OCI-LY7 (cell line): ENCODE data around the gene TMEM191C. TPM values are rescaled to one million over a fixed set of nuclear protein-coding genes. Genes with fewer than 3 reads are reported as not detected.
A peak's percentile ranks its signal among the peaks of the same experiment; 100 is the strongest.
"Not testable (repeated sequence)": the region's sequence is repeated elsewhere in the genome, so short reads cannot be mapped to it uniquely, and the experiment has no call there.

Source experiments
- BruUV-seq: library from RNA; stranded (reverse); fragments of 400-500 nt; replicated peaks from 2 replicates; lab custom pipeline; 2021; lab: Mats Ljungman, UMichigan
- CTCF ChIA-PET: fragments of 300-600 bp; sonication (Branson Sonifier 250); formaldehyde crosslinking; loops from one replicate; lab custom pipeline; 2022; ENCODE audit warnings: antibody characterized with exemption; ENCODE audit not compliant: unreplicated experiment; lab: Charles Lee
- POLR2A ChIA-PET: fragments of 300-600 bp; sonication (Branson Sonifier 250); formaldehyde crosslinking; loops from one replicate; lab custom pipeline; 2022; ENCODE audit warnings: antibody characterized with exemption; lab: Charles Lee
- DNase-seq: peaks from one replicate; pipeline ENCODE4 v3.0.0-alpha.2; 2015; ENCODE audit warnings: low spot score
- H2AFZ ChIP-seq: fragments of 200-600 bp; sonication (generic), shearing (Covaris generic); 2 replicates; pipeline ENCODE4 v1.6.1; 2014; ENCODE audit warnings: mild to moderate bottlenecking, antibody characterized with exemption, low read length, moderate library complexity
- H3K27ac ChIP-seq: fragments of 200-600 bp; sonication (generic); 2 replicates; pipeline ENCODE4 v1.5.1; 2014; ENCODE audit warnings: mixed run types, low read depth, mild to moderate bottlenecking, moderate library complexity, low read length, inconsistent platforms; ENCODE audit not compliant: poor library complexity, severe bottlenecking
- H3K36me3 ChIP-seq: fragments of 200-600 bp; sonication (generic); 2 replicates; pipeline ENCODE4 v1.6.1; 2014; ENCODE audit warnings: mild to moderate bottlenecking, antibody characterized with exemption, low read length, moderate library complexity, mixed read lengths; ENCODE audit not compliant: insufficient read depth
- H3K4me1 ChIP-seq: fragments of 200-600 bp; sonication (generic); 2 replicates; pipeline ENCODE4 v1.5.1; 2014; ENCODE audit warnings: mild to moderate bottlenecking, low read length; ENCODE audit not compliant: insufficient read depth, poor library complexity, severe bottlenecking
- H3K4me2 ChIP-seq: fragments of 200-600 bp; sonication (generic); 2 replicates; pipeline ENCODE4 v1.6.1; 2014; ENCODE audit warnings: mild to moderate bottlenecking, low read length
- H3K4me3 ChIP-seq: fragments of 200-600 bp; sonication (generic); 2 replicates; pipeline ENCODE4 v1.5.1; 2014; ENCODE audit warnings: mild to moderate bottlenecking, low read depth, low read length; ENCODE audit not compliant: poor library complexity, severe bottlenecking
- H3K79me2 ChIP-seq: fragments of 200-600 bp; sonication (generic); 2 replicates; pipeline ENCODE4 v1.6.1; 2016; ENCODE audit warnings: low read depth, mild to moderate bottlenecking, low read length, moderate library complexity, mixed read lengths; ENCODE audit not compliant: insufficient read depth
- H3K9me2 ChIP-seq: fragments of 200-600 bp; sonication (generic); 2 replicates; pipeline ENCODE4 v1.6.1; 2016; ENCODE audit warnings: mild to moderate bottlenecking, low read length, mixed read lengths; ENCODE audit not compliant: insufficient read depth
- H3K9me3 ChIP-seq: fragments of 200-600 bp; sonication (generic); 2 replicates; pipeline ENCODE4 v1.6.1; 2014; ENCODE audit warnings: mild to moderate bottlenecking, mixed run types, low read length, mixed read lengths
- H4K20me1 ChIP-seq: fragments of 200-600 bp; sonication (generic); 2 replicates; pipeline ENCODE4 v1.6.1; 2014; ENCODE audit warnings: mild to moderate bottlenecking, antibody characterized with exemption, low read length, moderate library complexity, mixed read lengths; ENCODE audit not compliant: insufficient read depth
- intact Hi-C: fragments of 100-400 bp; cut with micrococcal nuclease; formaldehyde crosslinking; loops from one replicate; pipeline ENCODE4 v1.10.0; 2022; ENCODE audit not compliant: unreplicated experiment
- total RNA-seq, 2 experiments: library from RNA; depleted of rRNA in 1 of 2; stranded (reverse); fragments of >200 nt in 1 of 2; shearing (Covaris generic) in 1 of 2; gene quantifications; 2 replicates each; pipeline ENCODE4 v1.2.3, GENCODE V29; 2014 to 2022

Gene TMEM191C
- total RNA-seq, 2 experiments from 2014 or later = 1.2 to 2.2 TPM

GRCh38 chr22:21468194-21469096 is 1.3 kb downstream of the TMEM191C start:
- intact Hi-C loops, H3K9me3 ChIP-seq, H3K4me1 ChIP-seq, H3K36me3 ChIP-seq, H4K20me1 ChIP-seq, H3K4me2 ChIP-seq, BruUV-seq, H3K79me2 ChIP-seq, POLR2A ChIA-PET, H2AFZ ChIP-seq, CTCF ChIA-PET, H3K9me2 ChIP-seq: not testable (repeated sequence)
- H3K4me3 ChIP-seq = peak overlapping the region; percentile 52
- peak overlapping the region; percentile 35 for H3K27ac ChIP-seq
- DNase-seq = peak; percentile 92

GRCh38 chr22:21469097-21469994 is 2.2 kb downstream of the TMEM191C start:
- H4K20me1 ChIP-seq, DNase-seq, H3K4me2 ChIP-seq, H3K36me3 ChIP-seq, H3K4me1 ChIP-seq, intact Hi-C loops, H3K79me2 ChIP-seq, H3K9me3 ChIP-seq, H3K4me3 ChIP-seq, POLR2A ChIA-PET, H2AFZ ChIP-seq, H3K9me2 ChIP-seq, H3K27ac ChIP-seq, BruUV-seq, CTCF ChIA-PET: not testable (repeated sequence)

DNA sequence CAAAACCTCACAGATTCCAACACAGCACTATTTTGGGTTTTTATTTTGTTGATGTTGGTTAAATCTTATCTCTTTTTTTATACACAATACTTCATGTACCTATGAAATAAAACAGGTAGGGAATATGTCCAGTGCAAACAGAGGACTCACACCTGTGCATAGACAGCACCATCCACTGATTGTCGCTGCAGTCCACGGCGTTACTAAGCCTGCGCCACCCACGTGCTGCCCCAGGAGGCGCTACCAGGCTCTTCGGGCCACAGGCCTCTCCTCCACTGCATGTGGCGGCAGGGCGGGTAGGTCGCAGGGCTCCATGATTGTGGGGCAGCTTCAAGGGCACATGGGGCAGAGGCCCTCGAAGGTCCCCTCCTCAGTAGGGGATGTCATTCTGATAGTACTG is 5.8 kb downstream of the TMEM191C start:
- CTCF ChIA-PET, H3K9me2 ChIP-seq, H3K79me2 ChIP-seq, POLR2A ChIA-PET, H2AFZ ChIP-seq, H3K4me3 ChIP-seq, H3K9me3 ChIP-seq, H3K4me1 ChIP-seq, DNase-seq, intact Hi-C loops, H3K36me3 ChIP-seq, H3K27ac ChIP-seq, BruUV-seq, H4K20me1 ChIP-seq, H3K4me2 ChIP-seq: not testable (repeated sequence)

DNA sequence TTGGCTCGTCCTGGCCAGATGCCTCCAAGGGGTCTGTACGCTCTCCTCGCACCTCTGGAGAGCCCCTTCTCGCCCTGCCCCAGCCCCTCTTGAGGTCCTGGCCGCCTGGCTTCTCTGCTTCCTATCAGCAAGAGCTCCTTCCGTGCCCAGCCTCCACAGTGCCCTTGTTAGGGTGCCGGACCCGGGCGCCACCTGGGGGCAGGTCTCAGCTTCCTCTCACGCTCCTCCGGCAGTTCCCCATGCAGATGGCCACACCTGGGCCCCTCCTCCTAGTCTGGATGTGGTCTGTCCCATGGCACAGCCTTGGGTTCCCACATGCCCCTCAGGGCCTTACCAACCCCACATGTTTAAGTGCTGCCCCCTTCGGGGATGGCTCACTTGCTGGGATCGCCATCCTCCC is 6.5 kb downstream of the TMEM191C start:
- DNase-seq, H4K20me1 ChIP-seq, H3K9me3 ChIP-seq, H3K9me2 ChIP-seq, H3K27ac ChIP-seq, H2AFZ ChIP-seq, intact Hi-C loops, H3K4me2 ChIP-seq, H3K4me1 ChIP-seq, POLR2A ChIA-PET, H3K79me2 ChIP-seq, BruUV-seq, H3K4me3 ChIP-seq, H3K36me3 ChIP-seq, CTCF ChIA-PET: not testable (repeated sequence)

DNA sequence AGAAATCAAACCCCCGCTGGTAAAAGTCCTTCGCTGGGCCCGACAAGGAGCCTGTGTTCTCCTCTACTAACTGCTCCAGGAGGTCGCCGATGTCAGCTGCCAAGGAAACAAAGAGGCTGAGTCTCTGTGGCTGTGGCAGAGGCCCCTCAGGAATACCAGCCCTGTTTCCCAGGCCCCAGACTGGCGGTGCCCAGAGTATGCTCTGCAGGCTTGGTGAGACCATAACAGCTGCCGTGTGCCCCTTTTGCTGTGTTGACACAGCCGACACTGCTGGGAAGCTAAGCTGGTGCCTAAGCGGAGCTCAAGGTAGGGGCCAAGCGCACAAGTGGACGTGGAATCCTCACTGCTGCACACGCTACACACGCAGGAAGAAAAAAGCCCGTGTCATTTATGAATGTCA is 16.9 kb downstream of the TMEM191C start:
- H3K36me3 ChIP-seq, H4K20me1 ChIP-seq, H3K9me3 ChIP-seq, H3K4me1 ChIP-seq, H3K79me2 ChIP-seq, H2AFZ ChIP-seq, BruUV-seq, H3K4me2 ChIP-seq, POLR2A ChIA-PET, H3K27ac ChIP-seq, H3K4me3 ChIP-seq, CTCF ChIA-PET, intact Hi-C loops, DNase-seq, H3K9me2 ChIP-seq: not testable (repeated sequence)

DNA sequence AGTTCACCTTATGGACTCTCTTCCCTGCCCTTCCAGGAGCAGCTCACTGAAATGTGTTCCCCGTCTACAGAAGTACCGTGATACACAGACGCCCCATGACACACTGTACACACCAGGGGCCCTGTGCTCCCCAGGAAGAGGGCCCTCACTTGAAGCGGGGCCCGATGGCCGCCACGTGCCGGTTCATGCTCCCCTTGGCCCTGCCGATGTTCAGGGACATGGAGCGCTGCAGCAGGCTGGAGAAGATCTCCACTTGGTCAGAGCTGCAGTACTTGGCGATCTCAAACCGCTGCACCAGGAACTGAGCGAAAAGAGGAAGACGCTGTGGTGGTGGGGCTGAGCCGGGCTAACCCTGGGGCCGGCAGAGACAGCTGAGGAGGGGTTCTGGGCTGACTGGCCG is 20.5 kb downstream of the TMEM191C start:
- H3K79me2 ChIP-seq, H3K4me3 ChIP-seq, CTCF ChIA-PET, intact Hi-C loops, H4K20me1 ChIP-seq, H3K4me1 ChIP-seq, H3K36me3 ChIP-seq, H3K9me2 ChIP-seq, BruUV-seq, H3K9me3 ChIP-seq, DNase-seq, H3K4me2 ChIP-seq, H2AFZ ChIP-seq, H3K27ac ChIP-seq, POLR2A ChIA-PET: not testable (repeated sequence)
